Brain microvascular endothelial cell (primary cell): ENCODE data around the gene DHRS7B.

Experiments used
- DNase-seq: peaks from one replicate; pipeline ENCODE4 v3.0.0-alpha.2; 2020
- H3K27ac ChIP-seq: fragments of 250-450 bp; sonication (Bioruptor Pico); 2 replicates; pipeline ENCODE4 v1.5.1; 2020; ENCODE audit warnings: mild to moderate bottlenecking, moderate library complexity
- H3K27me3 ChIP-seq: fragments of 250-450 bp; sonication (Bioruptor Pico); replicated peaks from 2 replicates; pipeline ENCODE4 v1.5.1; 2020; ENCODE audit warnings: mild to moderate bottlenecking
- H3K36me3 ChIP-seq: fragments of 250-450 bp; sonication (Bioruptor Pico); replicated peaks from 2 replicates; pipeline ENCODE4 v1.5.1; 2020; ENCODE audit warnings: mild to moderate bottlenecking
- H3K4me3 ChIP-seq: 2 replicates; pipeline ENCODE4 v1.5.1; 2011; ENCODE audit warnings: low read depth, mild to moderate bottlenecking, control low read depth, low read length, moderate library complexity
- in situ Hi-C: cut with HindIII; loops from 2 replicates; pipeline ENCODE4 v1.10.0; 2017; ENCODE audit warnings: low sequenced_read_pairs, low pct_ligation_motif_present
- TF ChIP-seq, protein P1 (sequence below): IDR thresholded peaks from 2 replicates; pipeline ENCODE4 v1.5.1; 2011; ENCODE audit warnings: low read depth, mild to moderate bottlenecking, moderate library complexity, low read length, control low read depth, inconsistent platforms; ENCODE audit errors: missing control alignments

DHRS7B gene

GRCh38 chr17:21095735-21096134 is 31.0 kb upstream of the DHRS7B start:
- Histone ChIP-seq H3K27ac (no peak overlapping the region), H3K36me3 (no peaks in the 10 kb centered on the region), H3K4me3 (no peak overlapping the region), H3K27me3 (no peaks in the 10 kb centered on the region)
- DNase-seq = no peak
- TF ChIP-seq, protein P1, sequence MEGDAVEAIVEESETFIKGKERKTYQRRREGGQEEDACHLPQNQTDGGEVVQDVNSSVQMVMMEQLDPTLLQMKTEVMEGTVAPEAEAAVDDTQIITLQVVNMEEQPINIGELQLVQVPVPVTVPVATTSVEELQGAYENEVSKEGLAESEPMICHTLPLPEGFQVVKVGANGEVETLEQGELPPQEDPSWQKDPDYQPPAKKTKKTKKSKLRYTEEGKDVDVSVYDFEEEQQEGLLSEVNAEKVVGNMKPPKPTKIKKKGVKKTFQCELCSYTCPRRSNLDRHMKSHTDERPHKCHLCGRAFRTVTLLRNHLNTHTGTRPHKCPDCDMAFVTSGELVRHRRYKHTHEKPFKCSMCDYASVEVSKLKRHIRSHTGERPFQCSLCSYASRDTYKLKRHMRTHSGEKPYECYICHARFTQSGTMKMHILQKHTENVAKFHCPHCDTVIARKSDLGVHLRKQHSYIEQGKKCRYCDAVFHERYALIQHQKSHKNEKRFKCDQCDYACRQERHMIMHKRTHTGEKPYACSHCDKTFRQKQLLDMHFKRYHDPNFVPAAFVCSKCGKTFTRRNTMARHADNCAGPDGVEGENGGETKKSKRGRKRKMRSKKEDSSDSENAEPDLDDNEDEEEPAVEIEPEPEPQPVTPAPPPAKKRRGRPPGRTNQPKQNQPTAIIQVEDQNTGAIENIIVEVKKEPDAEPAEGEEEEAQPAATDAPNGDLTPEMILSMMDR = no peak
- in situ Hi-C loops = no loop called here

GRCh38 chr17:21096874-21097273 is 29.9 kb upstream of the DHRS7B start:
- Histone ChIP-seq H3K36me3 (no peaks in the 10 kb centered on the region), H3K27ac (no peak overlapping the region), H3K4me3 (no peak overlapping the region), H3K27me3 (no peaks in the 10 kb centered on the region)
- DNase-seq = no peak
- TF ChIP-seq, protein P1 = no peak
- in situ Hi-C loops = no loop called here

DNA sequence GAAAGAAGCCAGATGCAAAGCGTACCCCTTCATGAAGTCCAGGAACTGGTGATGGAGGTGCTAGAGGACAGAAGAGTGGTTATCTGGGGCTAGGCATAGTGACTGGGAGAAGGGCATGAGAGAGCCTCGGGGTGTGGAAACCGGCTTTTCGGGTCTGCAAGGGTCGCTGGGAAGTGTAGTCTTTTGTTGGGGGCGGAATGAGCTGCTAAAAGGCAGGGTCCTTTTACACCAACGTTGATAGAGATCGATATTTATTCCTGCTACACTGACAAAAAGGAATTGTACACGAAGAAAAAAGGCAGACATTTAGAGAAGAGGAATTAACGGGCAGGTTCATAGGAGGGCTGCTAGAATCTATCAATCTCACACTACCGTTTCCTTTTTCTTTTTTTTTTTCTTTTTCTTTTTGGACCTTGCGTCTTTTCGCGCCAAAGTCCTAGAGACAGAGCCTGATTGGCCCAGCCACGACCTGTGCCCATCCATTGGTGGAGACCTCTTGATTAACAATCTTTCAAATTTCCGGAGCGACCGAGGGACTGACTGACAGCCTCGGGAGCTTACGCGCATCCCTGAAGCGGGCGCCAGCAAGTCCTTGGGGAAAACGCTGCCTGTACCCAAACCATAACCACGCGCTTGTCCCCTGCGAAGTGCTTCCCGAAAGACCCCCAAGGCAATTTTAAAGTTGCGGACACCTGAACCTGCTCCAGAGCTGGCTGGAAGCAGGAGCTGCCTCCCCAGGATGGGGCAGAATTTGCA is 27.7 kb upstream of the DHRS7B start:
- peak overlapping the region; percentile 73 for H3K4me3 ChIP-seq
- in situ Hi-C loops = no loop called here
- H3K36me3 ChIP-seq = no peaks in the 10 kb centered on the region
- H3K27ac ChIP-seq = peak overlapping the region; percentile 56
- TF ChIP-seq, protein P1 = no peak
- no peaks in the 10 kb centered on the region for H3K27me3 ChIP-seq
- DNase-seq = peak; percentile 72

DNA sequence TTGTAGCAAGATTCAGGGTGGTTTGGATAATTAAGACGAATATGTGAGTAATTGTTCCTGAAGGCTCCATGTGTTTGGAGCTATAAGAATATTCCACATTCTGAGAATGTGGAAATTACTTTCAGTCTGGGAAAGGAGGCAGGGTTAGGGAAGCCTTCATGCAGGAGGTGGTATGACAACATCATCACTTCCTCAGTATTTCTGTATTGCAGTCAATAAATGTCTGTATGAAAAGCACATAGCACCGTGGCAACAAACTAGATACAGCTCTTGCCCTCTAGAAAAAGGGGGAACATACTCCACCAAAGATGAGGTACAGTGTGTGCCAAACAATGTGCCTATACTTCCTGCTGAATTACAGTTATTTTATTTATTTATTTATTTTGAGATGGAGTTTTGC is 26.1 kb upstream of the DHRS7B start:
- DNase-seq = no peak
- Histone ChIP-seq H3K27ac (no peak overlapping the region), H3K36me3 (no peaks in the 10 kb centered on the region), H3K4me3 (no peak overlapping the region), H3K27me3 (no peaks in the 10 kb centered on the region)
- in situ Hi-C loops = no loop called here
- TF ChIP-seq, protein P1 = no peak

DNA sequence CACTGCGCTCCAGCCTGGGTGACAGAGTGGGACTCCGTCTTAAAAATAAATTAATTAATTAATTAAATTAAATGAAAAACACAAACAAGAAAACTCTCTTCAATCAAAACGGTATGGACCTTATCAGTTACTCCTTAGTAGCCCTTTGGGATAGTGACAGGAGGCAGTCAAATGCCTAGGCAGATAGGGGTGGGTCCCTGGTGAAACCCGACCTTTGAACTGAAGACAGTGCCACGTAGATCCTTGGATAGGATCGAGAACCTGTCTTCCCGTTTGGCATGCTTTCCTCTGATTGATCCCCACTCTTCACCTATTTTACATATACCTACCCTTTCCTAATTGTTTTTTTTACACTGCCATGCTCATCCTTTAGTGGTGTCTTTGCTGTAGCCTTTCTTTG is 22.2 kb upstream of the DHRS7B start:
- TF ChIP-seq, protein P1 = no peak
- in situ Hi-C loops = no loop called here
- H3K4me3 ChIP-seq = no peak overlapping the region
- H3K27me3 ChIP-seq = no peaks in the 10 kb centered on the region
- H3K27ac ChIP-seq = no peak overlapping the region
- DNase-seq = no peak
- no peaks in the 10 kb centered on the region for H3K36me3 ChIP-seq
